ENCODE results near the gene MRPL4. TPM values are rescaled to one million over a fixed set of nuclear protein-coding genes. Genes with fewer than 3 reads are reported as not detected.
A peak's percentile ranks its signal among the peaks of the same experiment; 100 is the strongest.

The MRPL4 gene
- total RNA-seq, 2 experiments from 2014 or later = 148 to 155 TPM

- no TSS peak for BruUV-seq (replicated peaks)
- POLR2A ChIA-PET = no interaction called here
- H3K36me3 ChIP-seq (ENCODE audit: insufficient read depth, low read length) = peaks cover 78% of the 10 kb centered on the region
These were observed 4.5 kb downstream of the MRPL4 start for GRCh38 chr19:10256551-10256950.

DNA sequence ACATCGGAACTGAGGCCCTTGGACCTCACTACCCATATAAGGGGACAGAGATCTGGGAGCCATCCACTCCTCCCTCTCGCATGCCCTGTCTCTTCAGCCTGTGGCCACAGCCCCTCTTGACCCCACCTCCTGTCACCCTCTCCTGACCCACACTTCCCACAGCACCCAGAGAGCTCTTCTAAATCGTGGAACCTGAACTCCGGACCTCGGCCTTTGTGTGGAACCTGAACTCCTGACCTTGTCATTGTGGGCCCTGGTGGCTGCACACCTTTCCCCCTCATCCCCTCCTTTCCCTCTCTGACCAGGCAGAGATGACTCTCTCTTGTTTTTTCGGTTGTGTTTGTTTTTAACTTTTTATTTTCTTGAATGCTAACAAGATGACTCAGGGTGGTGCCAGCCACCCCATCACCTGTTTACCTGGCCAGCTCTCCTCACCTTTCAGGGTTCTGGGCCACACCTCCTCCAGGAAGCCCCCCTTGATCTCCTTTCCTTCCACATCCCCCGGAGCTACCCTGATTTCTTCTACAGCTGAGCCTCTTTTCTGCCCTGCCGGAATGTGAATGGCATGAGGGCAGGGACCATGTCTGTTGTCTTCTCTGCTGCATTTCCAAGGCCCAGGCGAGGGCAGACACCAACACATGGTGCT lies 5.1 kb downstream of the MRPL4 start:
- TF ChIP-seq, protein P1, sequence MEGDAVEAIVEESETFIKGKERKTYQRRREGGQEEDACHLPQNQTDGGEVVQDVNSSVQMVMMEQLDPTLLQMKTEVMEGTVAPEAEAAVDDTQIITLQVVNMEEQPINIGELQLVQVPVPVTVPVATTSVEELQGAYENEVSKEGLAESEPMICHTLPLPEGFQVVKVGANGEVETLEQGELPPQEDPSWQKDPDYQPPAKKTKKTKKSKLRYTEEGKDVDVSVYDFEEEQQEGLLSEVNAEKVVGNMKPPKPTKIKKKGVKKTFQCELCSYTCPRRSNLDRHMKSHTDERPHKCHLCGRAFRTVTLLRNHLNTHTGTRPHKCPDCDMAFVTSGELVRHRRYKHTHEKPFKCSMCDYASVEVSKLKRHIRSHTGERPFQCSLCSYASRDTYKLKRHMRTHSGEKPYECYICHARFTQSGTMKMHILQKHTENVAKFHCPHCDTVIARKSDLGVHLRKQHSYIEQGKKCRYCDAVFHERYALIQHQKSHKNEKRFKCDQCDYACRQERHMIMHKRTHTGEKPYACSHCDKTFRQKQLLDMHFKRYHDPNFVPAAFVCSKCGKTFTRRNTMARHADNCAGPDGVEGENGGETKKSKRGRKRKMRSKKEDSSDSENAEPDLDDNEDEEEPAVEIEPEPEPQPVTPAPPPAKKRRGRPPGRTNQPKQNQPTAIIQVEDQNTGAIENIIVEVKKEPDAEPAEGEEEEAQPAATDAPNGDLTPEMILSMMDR (conservative IDR thresholded peaks at IDR 0.05; ENCODE audit: low read length) = no peak
- TF ChIP-seq EZH2phosphoT487 (IDR thresholded peaks at IDR 0.05; ENCODE audit: borderline replicate concordance, low read depth, low read length) = no peak
- Histone ChIP-seq H3K79me2 (ENCODE audit: insufficient read depth, low read depth, low read length) (peaks cover 27% of the 10 kb centered on the region), H3K9me3 (ENCODE audit: low read length) (no peaks in the 10 kb centered on the region), H3K27ac (ENCODE audit: low read depth, low read length, poor library complexity, severe bottlenecking) (no peak overlapping the region), H3K9me2 (ENCODE audit: insufficient read depth, low read length) (no peaks in the 10 kb centered on the region), H3K4me2 (ENCODE audit: low read length) (no peak overlapping the region), H2AFZ (ENCODE audit: low read length) (no peak overlapping the region), H4K20me1 (ENCODE audit: insufficient read depth, low read length) (peaks cover 22% of the 10 kb centered on the region), H3K36me3 (ENCODE audit: insufficient read depth, low read length) (peaks cover 78% of the 10 kb centered on the region), H3K4me3 (ENCODE audit: low read depth, low read length, poor library complexity, severe bottlenecking) (no peak overlapping the region), H3K4me1 (ENCODE audit: insufficient read depth, low read length, poor library complexity, severe bottlenecking) (peaks cover 12% of the 10 kb centered on the region)
- CTCF ChIA-PET (ENCODE audit: unreplicated experiment) = no interaction called here
- no peak for DNase-seq (ENCODE audit: low spot score)
- intact Hi-C loops (cut with micrococcal nuclease; ENCODE audit: unreplicated experiment) = no loop called here
- no TSS peak for BruUV-seq (replicated peaks)
- POLR2A ChIA-PET = no interaction called here

More at GRCh38 chr19:10256551-10256950, 4.5 kb downstream of the MRPL4 start:
- no peaks in the 10 kb centered on the region for H3K9me3 ChIP-seq (ENCODE audit: low read length)
- TF ChIP-seq, protein P1 (conservative IDR thresholded peaks at IDR 0.05; ENCODE audit: low read length) = no peak
- no peak for TF ChIP-seq EZH2phosphoT487 (IDR thresholded peaks at IDR 0.05; ENCODE audit: borderline replicate concordance, low read depth, low read length)
- no peak for DNase-seq (ENCODE audit: low spot score)
- H3K4me1 ChIP-seq (ENCODE audit: insufficient read depth, low read length, poor library complexity, severe bottlenecking) = peaks cover 12% of the 10 kb centered on the region
- CTCF ChIA-PET (ENCODE audit: unreplicated experiment) = no interaction called here
- no peak overlapping the region for H2AFZ ChIP-seq (ENCODE audit: low read length)
- H3K27ac ChIP-seq (ENCODE audit: low read depth, low read length, poor library complexity, severe bottlenecking) = no peak overlapping the region
- no peak overlapping the region for H3K4me3 ChIP-seq (ENCODE audit: low read depth, low read length, poor library complexity, severe bottlenecking)
- peaks cover 22% of the 10 kb centered on the region for H4K20me1 ChIP-seq (ENCODE audit: insufficient read depth, low read length)
- no peak overlapping the region for H3K4me2 ChIP-seq (ENCODE audit: low read length)
- intact Hi-C loops (cut with micrococcal nuclease; ENCODE audit: unreplicated experiment) = no loop called here
- peaks cover 28% of the 10 kb centered on the region for H3K79me2 ChIP-seq (ENCODE audit: insufficient read depth, low read depth, low read length)
- no peaks in the 10 kb centered on the region for H3K9me2 ChIP-seq (ENCODE audit: insufficient read depth, low read length)

- Histone ChIP-seq H3K4me1 (ENCODE audit: insufficient read depth, low read length, poor library complexity, severe bottlenecking) (peaks cover 6% of the 10 kb centered on the region), H3K79me2 (ENCODE audit: insufficient read depth, low read depth, low read length) (peaks cover 16% of the 10 kb centered on the region), H3K27ac (ENCODE audit: low read depth, low read length, poor library complexity, severe bottlenecking) (peak overlapping the region; percentile 20), H3K9me3 (ENCODE audit: low read length) (no peaks in the 10 kb centered on the region), H3K4me2 (ENCODE audit: low read length) (no peak overlapping the region), H3K4me3 (ENCODE audit: low read depth, low read length, poor library complexity, severe bottlenecking) (no peak overlapping the region), H3K36me3 (ENCODE audit: insufficient read depth, low read length) (peaks cover 71% of the 10 kb centered on the region), H4K20me1 (ENCODE audit: insufficient read depth, low read length) (peaks cover 16% of the 10 kb centered on the region; the same call in 1 of the 2 replicates), H2AFZ (ENCODE audit: low read length) (no peak overlapping the region), H3K9me2 (ENCODE audit: insufficient read depth, low read length) (no peaks in the 10 kb centered on the region)
- DNase-seq (ENCODE audit: low spot score) = no peak
- CTCF ChIA-PET (ENCODE audit: unreplicated experiment) = interaction anchor here (0.6 to 0.7 kb wide), 2 partner anchors 13 to 46 kb away, joined by 3 read pairs; partner anchors contain the start of gene ICAM1
- intact Hi-C loops (cut with micrococcal nuclease; ENCODE audit: unreplicated experiment) = loop anchor here (2.0 kb wide), 1 partner anchor 131 kb away; no protein-coding TSS in a partner anchor
- no peak for TF ChIP-seq EZH2phosphoT487 (IDR thresholded peaks at IDR 0.05; ENCODE audit: borderline replicate concordance, low read depth, low read length)
- TF ChIP-seq, protein P1 (conservative IDR thresholded peaks at IDR 0.05; ENCODE audit: low read length) = no peak
- no TSS peak for BruUV-seq (replicated peaks)
- POLR2A ChIA-PET = interaction anchor here (0.6 to 2.0 kb wide), 2 partner anchors 94 to 122 kb away, joined by 3 to 6 read pairs; partner anchors contain the start of gene TYK2
These were observed 6.2 kb downstream of the MRPL4 start for GRCh38 chr19:10258080-10258710.
